ENCODE results near the gene TNIP3.

DNA sequence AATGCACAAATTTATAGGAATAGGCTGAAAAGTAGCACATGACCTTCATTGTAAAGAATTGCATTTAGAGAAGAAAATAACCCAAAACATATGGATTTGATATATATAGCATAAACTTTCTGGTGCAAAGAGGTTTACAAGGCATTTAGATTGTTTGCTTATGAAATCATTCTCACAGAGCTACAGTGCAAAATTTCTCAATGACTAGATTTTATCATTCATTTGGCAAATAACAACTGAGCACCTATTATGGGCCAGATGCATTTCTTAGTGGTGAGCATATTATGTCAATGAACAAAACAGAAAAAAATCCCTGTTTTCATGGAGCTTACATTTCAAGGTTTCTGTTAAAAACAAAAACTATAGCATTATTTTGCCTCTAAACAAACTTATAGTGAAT, 34.1 kb upstream of the TNIP3 start:
- TF ChIP-seq, protein P1, sequence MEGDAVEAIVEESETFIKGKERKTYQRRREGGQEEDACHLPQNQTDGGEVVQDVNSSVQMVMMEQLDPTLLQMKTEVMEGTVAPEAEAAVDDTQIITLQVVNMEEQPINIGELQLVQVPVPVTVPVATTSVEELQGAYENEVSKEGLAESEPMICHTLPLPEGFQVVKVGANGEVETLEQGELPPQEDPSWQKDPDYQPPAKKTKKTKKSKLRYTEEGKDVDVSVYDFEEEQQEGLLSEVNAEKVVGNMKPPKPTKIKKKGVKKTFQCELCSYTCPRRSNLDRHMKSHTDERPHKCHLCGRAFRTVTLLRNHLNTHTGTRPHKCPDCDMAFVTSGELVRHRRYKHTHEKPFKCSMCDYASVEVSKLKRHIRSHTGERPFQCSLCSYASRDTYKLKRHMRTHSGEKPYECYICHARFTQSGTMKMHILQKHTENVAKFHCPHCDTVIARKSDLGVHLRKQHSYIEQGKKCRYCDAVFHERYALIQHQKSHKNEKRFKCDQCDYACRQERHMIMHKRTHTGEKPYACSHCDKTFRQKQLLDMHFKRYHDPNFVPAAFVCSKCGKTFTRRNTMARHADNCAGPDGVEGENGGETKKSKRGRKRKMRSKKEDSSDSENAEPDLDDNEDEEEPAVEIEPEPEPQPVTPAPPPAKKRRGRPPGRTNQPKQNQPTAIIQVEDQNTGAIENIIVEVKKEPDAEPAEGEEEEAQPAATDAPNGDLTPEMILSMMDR (conservative IDR thresholded peaks at IDR 0.05; ENCODE audit: low read depth, low read length): no peak
- TF ChIP-seq RFX5 (IDR thresholded peaks at IDR 0.05; ENCODE audit: low read depth, low read length): no peak
